ENCODE data around the gene AHCYL1. TPM values are rescaled to one million over a fixed set of nuclear protein-coding genes. Genes with fewer than 3 reads are reported as not detected.

AHCYL1 gene
- total RNA-seq, 2 donors from 2014 or later: 78.9 to 96.0 TPM

DNA sequence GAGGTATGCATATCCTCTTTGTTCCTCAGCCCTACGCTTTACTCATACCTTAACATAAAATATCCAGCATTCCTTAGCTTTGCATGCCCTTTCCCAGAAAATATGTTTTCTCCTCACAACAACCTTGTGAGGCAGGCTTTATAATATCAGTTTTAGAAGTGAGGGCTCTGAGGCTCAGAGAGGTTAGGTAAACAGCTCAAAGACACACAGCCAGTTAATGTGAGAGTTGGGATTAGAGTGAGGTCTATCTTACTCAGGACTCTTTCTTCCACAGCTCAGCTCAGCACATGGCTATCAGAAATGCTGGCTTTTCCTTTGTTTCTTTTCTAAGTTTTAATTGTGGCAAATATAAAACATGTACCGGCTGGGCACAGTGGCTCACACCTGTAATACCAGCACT is 46.0 kb upstream of the AHCYL1 start:
- Mint-ChIP-seq H3K4me1 (peaks cover 23% of the 10 kb centered on the region), H3K36me3 (ENCODE audit: low read depth) (peaks cover 5% of the 10 kb centered on the region), H3K27me3 (ENCODE audit: insufficient read depth) (peaks cover 7% of the 10 kb centered on the region), H3K9me3 (peaks cover 28% of the 10 kb centered on the region), H3K27ac (no peak overlapping the region), H3K4me3 (no peak overlapping the region)
- peaks cover 30% of the 10 kb centered on the region for H3K9me3 ChIP-seq (ENCODE audit: control insufficient read depth, low read length)
- no peaks in the 10 kb centered on the region for H3K36me3 ChIP-seq (ENCODE audit: control insufficient read depth, insufficient read depth, low read length)
- H3K4me1 ChIP-seq (ENCODE audit: control insufficient read depth, insufficient read depth, low read length): peaks cover 2% of the 10 kb centered on the region
- no peak overlapping the region for H3K27ac ChIP-seq (ENCODE audit: low read depth, low read length)
- no peak for DNase-seq
- H3K27me3 ChIP-seq (ENCODE audit: control insufficient read depth, insufficient read depth, low read length, poor library complexity, severe bottlenecking): no peaks in the 10 kb centered on the region
- no peak overlapping the region for H3K9ac ChIP-seq (ENCODE audit: extremely low read depth, low read length, poor library complexity, severe bottlenecking)
- H3K4me3 ChIP-seq (ENCODE audit: low read length): no peak overlapping the region
- TF ChIP-seq, protein P1, sequence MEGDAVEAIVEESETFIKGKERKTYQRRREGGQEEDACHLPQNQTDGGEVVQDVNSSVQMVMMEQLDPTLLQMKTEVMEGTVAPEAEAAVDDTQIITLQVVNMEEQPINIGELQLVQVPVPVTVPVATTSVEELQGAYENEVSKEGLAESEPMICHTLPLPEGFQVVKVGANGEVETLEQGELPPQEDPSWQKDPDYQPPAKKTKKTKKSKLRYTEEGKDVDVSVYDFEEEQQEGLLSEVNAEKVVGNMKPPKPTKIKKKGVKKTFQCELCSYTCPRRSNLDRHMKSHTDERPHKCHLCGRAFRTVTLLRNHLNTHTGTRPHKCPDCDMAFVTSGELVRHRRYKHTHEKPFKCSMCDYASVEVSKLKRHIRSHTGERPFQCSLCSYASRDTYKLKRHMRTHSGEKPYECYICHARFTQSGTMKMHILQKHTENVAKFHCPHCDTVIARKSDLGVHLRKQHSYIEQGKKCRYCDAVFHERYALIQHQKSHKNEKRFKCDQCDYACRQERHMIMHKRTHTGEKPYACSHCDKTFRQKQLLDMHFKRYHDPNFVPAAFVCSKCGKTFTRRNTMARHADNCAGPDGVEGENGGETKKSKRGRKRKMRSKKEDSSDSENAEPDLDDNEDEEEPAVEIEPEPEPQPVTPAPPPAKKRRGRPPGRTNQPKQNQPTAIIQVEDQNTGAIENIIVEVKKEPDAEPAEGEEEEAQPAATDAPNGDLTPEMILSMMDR (conservative IDR thresholded peaks at IDR 0.05): no peak
- WGBS, 2 experiments (ENCODE audit: insufficient coverage in 1 of 2, insufficient read length in 1 of 2): 100% methylated on average over 2 of the region's 2 CpGs; no CpG with 5 or more reads in 1 of the 2 experiments

DNA sequence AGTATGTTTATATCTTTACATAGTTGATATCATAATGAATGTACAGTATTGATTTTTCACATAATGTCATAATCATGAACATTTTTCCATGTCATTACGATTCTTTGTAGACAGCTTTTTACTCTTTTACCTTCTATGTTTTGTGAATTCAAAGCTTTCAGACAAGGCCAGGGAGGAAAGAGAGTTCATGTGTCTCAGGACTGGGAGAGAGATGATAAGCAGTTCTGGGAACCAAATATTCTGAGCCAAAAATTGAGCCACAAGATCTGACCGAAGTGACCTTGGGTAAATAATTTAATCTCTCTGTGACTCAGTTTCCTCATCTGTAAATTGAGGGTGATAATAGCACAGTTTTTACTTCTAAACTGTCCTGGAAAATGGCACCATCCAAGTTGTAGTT is 42.1 kb upstream of the AHCYL1 start:
- no peak for DNase-seq
- no peak overlapping the region for H3K4me3 ChIP-seq (ENCODE audit: low read length)
- Mint-ChIP-seq H3K36me3 (ENCODE audit: low read depth) (peaks cover 4% of the 10 kb centered on the region), H3K27me3 (ENCODE audit: insufficient read depth) (peaks cover 12% of the 10 kb centered on the region), H3K4me3 (no peak overlapping the region), H3K4me1 (no peaks in the 10 kb centered on the region), H3K9me3 (peaks cover 18% of the 10 kb centered on the region), H3K27ac (no peak overlapping the region)
- H3K9me3 ChIP-seq (ENCODE audit: control insufficient read depth, low read length): peaks cover 18% of the 10 kb centered on the region
- H3K9ac ChIP-seq (ENCODE audit: extremely low read depth, low read length, poor library complexity, severe bottlenecking): no peak overlapping the region
- H3K36me3 ChIP-seq (ENCODE audit: control insufficient read depth, insufficient read depth, low read length): no peaks in the 10 kb centered on the region
- H3K27me3 ChIP-seq (ENCODE audit: control insufficient read depth, insufficient read depth, low read length, poor library complexity, severe bottlenecking): no peaks in the 10 kb centered on the region
- 93 to 100% methylated on average over 1 to 2 of the region's 2 CpGs for WGBS, 2 experiments (ENCODE audit: insufficient coverage in 1 of 2, insufficient read length in 1 of 2)
- no peak overlapping the region for H3K27ac ChIP-seq (ENCODE audit: low read depth, low read length)
- H3K4me1 ChIP-seq (ENCODE audit: control insufficient read depth, insufficient read depth, low read length): no peaks in the 10 kb centered on the region
- TF ChIP-seq, protein P1 (conservative IDR thresholded peaks at IDR 0.05): no peak

DNA sequence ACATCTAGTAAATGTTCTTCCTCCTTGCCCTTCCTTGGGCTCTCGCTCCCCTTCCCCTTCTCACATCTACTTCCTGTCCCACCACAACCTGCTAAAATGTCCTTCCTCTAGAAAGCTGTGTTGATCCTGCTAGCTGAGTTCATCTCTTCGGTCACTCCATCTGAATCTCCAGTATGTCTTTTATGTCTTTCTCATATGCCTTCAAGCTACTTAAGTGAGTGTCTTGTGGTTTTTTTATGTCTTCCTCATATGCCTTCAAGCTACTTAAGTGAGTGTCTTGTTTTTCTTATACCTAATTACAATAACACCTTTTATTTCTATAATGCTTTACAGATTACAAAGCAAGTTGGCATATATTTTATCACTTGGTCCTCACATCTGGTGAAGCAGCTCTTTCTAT is 40.0 kb upstream of the AHCYL1 start:
- H3K4me1 Mint-ChIP-seq: peaks cover 7% of the 10 kb centered on the region
- DNase-seq: no peak
- Histone ChIP-seq H3K4me3 (ENCODE audit: low read length) (no peak overlapping the region), H3K4me1 (ENCODE audit: control insufficient read depth, insufficient read depth, low read length) (peaks cover 4% of the 10 kb centered on the region), H3K27ac (ENCODE audit: low read depth, low read length) (no peak overlapping the region), H3K27me3 (ENCODE audit: control insufficient read depth, insufficient read depth, low read length, poor library complexity, severe bottlenecking) (no peaks in the 10 kb centered on the region), H3K36me3 (ENCODE audit: control insufficient read depth, insufficient read depth, low read length) (no peaks in the 10 kb centered on the region), H3K9ac (ENCODE audit: extremely low read depth, low read length, poor library complexity, severe bottlenecking) (no peak overlapping the region), H3K9me3 (ENCODE audit: control insufficient read depth, low read length) (no peaks in the 10 kb centered on the region)
- no peaks in the 10 kb centered on the region for H3K36me3 Mint-ChIP-seq (ENCODE audit: low read depth)
- WGBS, 2 experiments (ENCODE audit: insufficient coverage in 1 of 2, insufficient read length in 1 of 2): 87 to 95% methylated on average over 2 of the region's 2 CpGs
- peaks cover 10% of the 10 kb centered on the region for H3K27me3 Mint-ChIP-seq (ENCODE audit: insufficient read depth)
- H3K9me3 Mint-ChIP-seq: peaks cover 3% of the 10 kb centered on the region
- TF ChIP-seq, protein P1 (conservative IDR thresholded peaks at IDR 0.05): no peak
- no peak overlapping the region for H3K27ac Mint-ChIP-seq
- H3K4me3 Mint-ChIP-seq: no peak overlapping the region

Data from endodermal cell (in vitro differentiated cells).